GM10248 (cell line): ENCODE measurements around the gene NTM.

ENCODE experiments used
- CTCF ChIA-PET: fragments of 300-600 bp; sonication (Branson Sonifier 250); formaldehyde crosslinking; extraction: SDS; loops from one replicate; lab custom pipeline; 2021; ENCODE audit warnings: antibody characterized with exemption; lab: Yijun Ruan, JAX
- POLR2A ChIA-PET: fragments of 350-650 bp; sonication (Branson Sonifier 250); formaldehyde crosslinking; extraction: SDS; loops from one replicate; lab custom pipeline; 2020; ENCODE audit warnings: antibody characterized with exemption; lab: Yijun Ruan, JAX
- DNase-seq: peaks from one replicate; pipeline ENCODE4 v3.0.0; 2012; ENCODE audit errors: extremely low spot score
- TF ChIP-seq, protein P1 (sequence below): IDR thresholded peaks from 2 replicates; pipeline ENCODE4 v1.5.1; 2012; ENCODE audit warnings: mild to moderate bottlenecking, low read depth; ENCODE audit errors: extremely low read depth, missing control alignments, control extremely low read depth

NTM gene

GRCh38 chr11:132099692-132100091 is 729.3 kb downstream of the NTM start:
- peak; percentile 15 for DNase-seq
- ChIA-PET POLR2A (no interaction called here), CTCF (interaction anchor here (1.0 kb wide), 1 partner anchor 27 kb away, joined by 5 read pairs; no protein-coding TSS in a partner anchor)
- TF ChIP-seq, protein P1, sequence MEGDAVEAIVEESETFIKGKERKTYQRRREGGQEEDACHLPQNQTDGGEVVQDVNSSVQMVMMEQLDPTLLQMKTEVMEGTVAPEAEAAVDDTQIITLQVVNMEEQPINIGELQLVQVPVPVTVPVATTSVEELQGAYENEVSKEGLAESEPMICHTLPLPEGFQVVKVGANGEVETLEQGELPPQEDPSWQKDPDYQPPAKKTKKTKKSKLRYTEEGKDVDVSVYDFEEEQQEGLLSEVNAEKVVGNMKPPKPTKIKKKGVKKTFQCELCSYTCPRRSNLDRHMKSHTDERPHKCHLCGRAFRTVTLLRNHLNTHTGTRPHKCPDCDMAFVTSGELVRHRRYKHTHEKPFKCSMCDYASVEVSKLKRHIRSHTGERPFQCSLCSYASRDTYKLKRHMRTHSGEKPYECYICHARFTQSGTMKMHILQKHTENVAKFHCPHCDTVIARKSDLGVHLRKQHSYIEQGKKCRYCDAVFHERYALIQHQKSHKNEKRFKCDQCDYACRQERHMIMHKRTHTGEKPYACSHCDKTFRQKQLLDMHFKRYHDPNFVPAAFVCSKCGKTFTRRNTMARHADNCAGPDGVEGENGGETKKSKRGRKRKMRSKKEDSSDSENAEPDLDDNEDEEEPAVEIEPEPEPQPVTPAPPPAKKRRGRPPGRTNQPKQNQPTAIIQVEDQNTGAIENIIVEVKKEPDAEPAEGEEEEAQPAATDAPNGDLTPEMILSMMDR, result no peak

GRCh38 chr11:132100583-132100982 is 730.2 kb downstream of the NTM start:
- ChIA-PET POLR2A (no interaction called here), CTCF (interaction anchor here (1.0 to 1.1 kb wide), 3 partner anchors 13 to 78 kb away, joined by 3 to 5 read pairs (median 3); no protein-coding TSS in a partner anchor)
- no peak for DNase-seq
- TF ChIP-seq, protein P1, result no peak

DNA sequence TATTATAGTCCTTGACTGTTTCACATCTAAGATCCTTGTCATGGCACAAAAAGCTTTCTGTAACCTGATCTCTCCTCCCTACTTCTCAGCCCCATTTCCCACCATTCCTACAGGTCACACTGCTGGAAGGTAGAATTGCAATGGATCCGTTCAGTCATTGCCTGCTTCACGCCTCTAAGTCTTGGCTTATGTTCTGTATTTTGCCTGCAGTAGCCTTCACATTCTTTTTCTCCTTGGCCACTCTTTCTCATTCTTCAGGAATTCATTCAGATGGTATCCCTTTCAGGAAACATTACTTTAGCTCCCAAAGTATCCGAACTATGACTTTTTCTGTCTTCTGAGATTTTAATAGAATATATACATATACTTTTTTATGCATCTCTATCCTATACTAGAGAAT is 731.5 kb downstream of the NTM start:
- TF ChIP-seq, protein P1, result no peak
- ChIA-PET POLR2A (no interaction called here), CTCF (no interaction called here)
- DNase-seq, result no peak

DNA sequence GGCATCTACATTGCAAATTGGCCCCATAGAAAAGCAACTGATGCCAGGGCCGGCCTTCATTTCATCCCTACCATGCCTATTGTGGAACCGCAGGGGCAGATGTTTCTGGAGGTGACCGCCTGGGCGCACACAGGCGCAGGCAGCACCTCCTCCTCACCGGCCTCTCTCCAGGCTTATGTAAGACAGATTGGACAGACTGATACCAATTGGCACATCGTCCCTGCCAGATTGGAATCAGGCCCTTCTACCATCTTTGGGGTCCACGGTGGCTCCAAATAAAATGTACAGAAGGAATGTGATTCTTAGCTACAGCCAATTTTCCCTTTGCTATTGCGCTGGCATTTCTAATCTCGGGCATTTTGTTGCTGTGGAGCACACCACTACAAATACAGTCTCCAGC is 732.6 kb downstream of the NTM start:
- ChIA-PET POLR2A (no interaction called here), CTCF (no interaction called here)
- TF ChIP-seq, protein P1, result no peak
- DNase-seq, result no peak

DNA sequence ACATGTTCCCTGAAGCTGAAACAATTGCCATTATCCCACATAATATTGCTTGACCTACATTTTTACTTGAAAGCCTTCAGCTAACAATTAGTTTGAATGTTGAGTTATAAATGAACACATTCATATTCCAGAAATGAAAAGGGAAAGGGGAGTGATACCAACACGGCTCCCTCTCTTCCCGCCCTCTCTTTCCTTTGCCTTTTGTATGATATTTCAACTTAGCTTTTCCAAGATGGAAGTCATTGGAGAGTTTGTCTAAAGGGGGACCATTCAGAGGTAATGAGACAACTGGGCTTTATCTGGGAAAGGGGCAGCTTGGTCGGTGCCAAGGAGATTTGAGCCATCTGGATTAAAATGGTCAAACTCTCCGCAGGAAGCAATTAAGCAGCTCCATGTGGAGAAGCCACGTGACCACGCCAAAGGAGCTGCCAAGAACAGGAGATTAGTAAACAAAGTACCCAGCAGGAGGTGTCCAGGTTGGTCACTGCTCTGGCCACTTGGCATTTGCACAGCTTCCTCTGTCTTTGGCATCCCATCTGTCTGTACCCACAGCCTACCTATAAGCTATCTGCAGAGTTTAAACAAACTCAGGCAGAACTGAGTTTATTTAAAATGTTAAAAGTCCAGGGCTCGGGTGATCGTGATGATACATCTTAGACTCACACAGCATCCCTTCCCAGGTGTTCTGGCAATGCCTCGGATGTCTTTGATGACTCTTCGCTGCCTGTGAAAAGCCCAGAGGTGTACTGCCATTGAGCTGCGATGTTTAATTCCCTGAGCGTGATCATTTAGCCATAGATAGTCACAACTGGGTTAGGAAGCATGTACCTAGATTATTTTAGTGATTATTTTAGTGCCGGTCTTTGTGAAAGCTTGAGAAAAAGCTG is 735.9 kb downstream of the NTM start:
- POLR2A ChIA-PET, result no interaction called here
- DNase-seq, result no peak
- TF ChIP-seq, protein P1, result no peak
- CTCF ChIA-PET, result interaction anchor here (1.1 to 3.5 kb wide), 4 partner anchors 9 to 21 kb away, joined by 3 to 18 read pairs (median 4); no protein-coding TSS in a partner anchor

GRCh38 chr11:132111316-132111715 is 740.9 kb downstream of the NTM start:
- CTCF ChIA-PET, result no interaction called here
- DNase-seq, result no peak
- POLR2A ChIA-PET, result no interaction called here

More at GRCh38 chr11:132111316-132111715, 740.9 kb downstream of the NTM start:
- TF ChIP-seq, protein P1, result no peak
